ENCODE results near the gene IL2RG.
A peak's percentile ranks its signal among the peaks of the same experiment; 100 is the strongest.

The IL2RG gene

GRCh38 chrX:71107762-71108360 lies 3.5 kb downstream of the IL2RG start:
- peak; percentile 69 for DNase-seq

- DNase-seq: no peak
Measured at GRCh38 chrX:71107245-71107644, 4.1 kb downstream of the IL2RG start.

- DNase-seq: peak; percentile 72
Measured at GRCh38 chrX:71106427-71106826, 5.0 kb downstream of the IL2RG start, which contains the start of gene CXorf65. TSS of gene CXorf65 (minus strand) at chrX:71106740. CDS start at chrX:71106556, 184 bp downstream.

- no peak for DNase-seq
Measured at GRCh38 chrX:71105628-71106027, 5.7 kb downstream of the IL2RG start.

DNA sequence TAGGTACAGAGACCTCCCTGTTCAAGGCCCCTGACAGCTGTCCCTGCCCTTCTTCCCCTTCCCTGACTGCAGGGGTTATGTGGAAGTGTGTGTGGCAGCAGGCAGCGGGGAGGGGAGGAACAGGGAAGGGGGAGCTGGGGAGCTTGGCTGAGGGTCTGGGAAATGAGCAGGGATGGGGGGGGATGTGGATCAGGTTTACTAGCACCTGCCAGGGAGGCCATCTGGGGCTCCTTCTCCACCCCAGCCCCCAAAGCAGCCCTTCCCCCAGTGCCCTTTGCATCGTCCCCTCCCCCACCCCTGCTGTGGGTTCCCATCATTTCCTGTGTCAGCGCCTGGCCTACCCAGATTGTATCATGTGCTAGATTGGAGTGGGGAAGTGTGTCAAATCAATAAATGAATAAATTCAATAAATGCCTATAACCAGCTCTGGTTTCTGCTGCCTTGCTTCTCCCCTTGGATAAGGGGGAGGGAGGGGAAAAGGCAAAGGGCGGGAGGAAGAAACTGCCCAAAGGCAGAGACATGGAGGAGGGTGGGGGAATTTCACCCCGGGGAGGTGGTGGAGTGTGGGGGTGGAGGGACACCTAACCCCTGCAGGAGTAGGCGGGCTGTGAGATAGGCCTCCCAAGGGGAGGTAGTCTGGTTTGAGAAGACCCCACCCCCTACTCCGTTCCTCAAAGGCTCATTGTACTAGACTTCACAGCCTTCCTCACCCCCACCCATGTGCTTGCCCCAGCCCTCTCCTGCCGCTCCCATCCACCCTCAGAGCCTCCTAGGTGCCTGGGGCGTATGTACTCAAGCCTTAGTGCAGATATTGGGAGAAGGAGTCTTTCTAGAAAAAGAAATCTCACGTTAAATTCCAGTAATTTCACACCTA lies 8.0 kb downstream of the IL2RG start:
- DNase-seq: peak; percentile 74

- no peak for DNase-seq
Measured at GRCh38 chrX:71102292-71102691, 9.1 kb downstream of the IL2RG start.

DNA sequence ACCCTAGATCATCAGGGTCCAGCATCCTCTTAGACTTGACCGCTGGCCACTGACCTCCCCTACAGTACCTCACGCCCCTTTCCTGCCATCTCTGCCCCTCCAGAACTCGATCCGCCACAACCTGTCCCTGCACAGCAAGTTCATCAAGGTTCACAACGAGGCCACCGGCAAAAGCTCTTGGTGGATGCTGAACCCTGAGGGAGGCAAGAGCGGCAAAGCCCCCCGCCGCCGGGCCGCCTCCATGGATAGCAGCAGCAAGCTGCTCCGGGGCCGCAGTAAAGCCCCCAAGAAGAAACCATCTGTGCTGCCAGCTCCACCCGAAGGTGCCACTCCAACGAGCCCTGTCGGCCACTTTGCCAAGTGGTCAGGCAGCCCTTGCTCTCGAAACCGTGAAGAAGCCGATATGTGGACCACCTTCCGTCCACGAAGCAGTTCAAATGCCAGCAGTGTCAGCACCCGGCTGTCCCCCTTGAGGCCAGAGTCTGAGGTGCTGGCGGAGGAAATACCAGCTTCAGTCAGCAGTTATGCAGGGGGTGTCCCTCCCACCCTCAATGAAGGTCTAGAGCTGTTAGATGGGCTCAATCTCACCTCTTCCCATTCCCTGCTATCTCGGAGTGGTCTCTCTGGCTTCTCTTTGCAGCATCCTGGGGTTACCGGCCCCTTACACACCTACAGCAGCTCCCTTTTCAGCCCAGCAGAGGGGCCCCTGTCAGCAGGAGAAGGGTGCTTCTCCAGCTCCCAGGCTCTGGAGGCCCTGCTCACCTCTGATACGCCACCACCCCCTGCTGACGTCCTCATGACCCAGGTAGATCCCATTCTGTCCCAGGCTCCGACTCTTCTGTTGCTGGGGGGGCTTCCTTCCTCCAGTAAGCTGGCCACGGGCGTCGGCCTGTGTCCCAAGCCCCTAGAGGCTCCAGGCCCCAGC lies 10.5 kb downstream of the IL2RG start:
- no peak for DNase-seq

GRCh38 chrX:71099736-71100135 lies 11.6 kb downstream of the IL2RG start:
- DNase-seq: no peak

DNA sequence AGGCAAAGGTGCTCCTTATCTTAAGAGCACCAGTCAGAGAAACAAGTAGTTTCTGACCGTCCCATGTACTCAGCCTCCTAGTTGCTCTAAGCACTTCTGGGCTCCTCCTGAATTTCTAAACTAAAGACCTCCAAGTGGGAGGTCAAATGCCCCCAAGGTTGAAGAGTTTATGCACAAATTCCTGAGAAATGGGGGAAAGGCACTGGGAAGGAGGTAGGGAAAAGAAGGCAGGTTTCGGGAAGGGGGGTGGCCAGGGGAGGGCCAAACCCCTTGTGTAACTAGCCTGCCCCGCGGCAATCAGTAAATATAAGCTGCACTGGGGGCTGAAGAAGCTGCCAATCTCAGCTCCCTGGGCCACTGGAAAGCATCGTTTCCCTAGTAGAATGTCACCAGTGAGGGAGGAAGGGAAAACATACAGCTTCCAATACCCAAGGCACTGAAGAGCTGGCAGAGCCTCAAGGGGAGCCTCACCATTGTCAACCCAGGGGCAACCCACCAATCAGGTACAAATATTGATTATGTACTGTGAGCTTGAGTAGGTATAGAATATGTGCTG lies 12.3 kb downstream of the IL2RG start:
- no peak for DNase-seq

DNA sequence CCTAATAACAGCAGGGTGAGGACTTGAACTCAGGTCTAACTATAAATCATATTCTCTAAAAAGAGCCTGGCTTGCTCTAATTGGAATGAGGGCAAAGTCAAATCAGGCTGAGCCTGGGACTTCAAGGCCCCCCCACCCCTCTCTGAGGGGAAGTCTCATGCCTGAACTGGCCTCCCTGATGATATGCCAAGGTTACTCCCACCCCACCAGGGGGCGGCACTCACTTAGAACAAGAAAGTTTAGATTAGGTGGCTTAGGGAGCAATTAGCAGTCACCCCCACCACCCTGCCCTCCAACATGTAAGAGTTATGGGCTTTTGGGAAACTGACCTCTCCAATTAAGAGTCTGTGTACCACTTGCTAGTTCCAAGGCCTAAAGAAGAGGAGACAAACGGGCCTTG lies 13.1 kb downstream of the IL2RG start:
- peak; percentile 75 for DNase-seq

GRCh38 chrX:71096760-71097032 lies 14.7 kb downstream of the IL2RG start:
- DNase-seq: no peak

GRCh38 chrX:71095981-71096759 lies 15.2 kb downstream of the IL2RG start:
- DNase-seq: no peak

DNA sequence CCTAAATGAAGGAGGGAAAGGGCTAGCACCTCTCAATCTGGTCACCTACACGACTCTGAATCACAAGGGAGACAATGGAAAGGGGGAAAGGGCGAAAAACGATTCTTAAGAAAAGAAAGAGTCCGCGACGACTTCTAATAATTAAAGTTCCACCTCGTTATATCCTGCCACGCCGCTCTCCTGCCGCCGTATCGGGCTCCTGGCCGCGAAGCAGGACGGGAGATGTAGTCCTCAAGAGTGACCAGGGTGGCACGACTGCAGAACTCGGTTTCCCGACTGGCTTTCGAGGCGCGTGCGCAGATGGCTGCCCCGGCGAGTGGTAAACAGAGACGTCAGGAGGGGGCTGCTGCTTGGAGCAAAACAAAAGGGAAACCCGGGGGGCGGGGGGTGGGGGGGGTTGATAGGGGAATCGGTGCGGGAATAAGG lies 15.8 kb downstream of the IL2RG start, which contains the start of gene FOXO4:
Gene FOXO4, plus strand, starts transcription at position 297 of the 426 bp plus-strand sequence. CDS start 678 bp downstream, outside the sequence.
- DNase-seq: peak; percentile 93

DNA sequence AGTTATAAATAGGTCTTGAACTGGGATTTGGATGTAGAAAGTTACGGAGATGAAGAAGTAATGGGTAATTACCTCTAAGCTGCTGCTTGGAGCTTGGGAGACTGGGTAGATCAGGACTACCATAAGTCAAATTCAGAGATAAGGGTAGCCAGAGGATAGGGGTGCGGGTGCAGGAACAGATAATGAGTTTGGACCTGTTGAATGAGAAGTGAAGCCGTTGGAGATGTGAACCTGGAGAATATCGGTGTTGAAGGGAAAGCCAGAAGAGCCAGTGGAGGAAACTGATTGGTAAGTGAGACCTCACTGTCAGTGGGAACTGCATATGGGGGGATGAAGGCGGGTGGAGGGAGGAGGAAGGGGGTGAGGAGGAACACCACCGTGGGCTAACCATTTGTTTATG lies 16.3 kb downstream of the IL2RG start:
- DNase-seq: no peak

GRCh38 chrX:71091263-71091662 lies 20.1 kb downstream of the IL2RG start:
- DNase-seq: no peak

- no peak for DNase-seq
Measured at GRCh38 chrX:71085900-71086299, 25.5 kb downstream of the IL2RG start.

GRCh38 chrX:71082822-71083221 lies 28.6 kb downstream of the IL2RG start:
- no peak for DNase-seq

DNA sequence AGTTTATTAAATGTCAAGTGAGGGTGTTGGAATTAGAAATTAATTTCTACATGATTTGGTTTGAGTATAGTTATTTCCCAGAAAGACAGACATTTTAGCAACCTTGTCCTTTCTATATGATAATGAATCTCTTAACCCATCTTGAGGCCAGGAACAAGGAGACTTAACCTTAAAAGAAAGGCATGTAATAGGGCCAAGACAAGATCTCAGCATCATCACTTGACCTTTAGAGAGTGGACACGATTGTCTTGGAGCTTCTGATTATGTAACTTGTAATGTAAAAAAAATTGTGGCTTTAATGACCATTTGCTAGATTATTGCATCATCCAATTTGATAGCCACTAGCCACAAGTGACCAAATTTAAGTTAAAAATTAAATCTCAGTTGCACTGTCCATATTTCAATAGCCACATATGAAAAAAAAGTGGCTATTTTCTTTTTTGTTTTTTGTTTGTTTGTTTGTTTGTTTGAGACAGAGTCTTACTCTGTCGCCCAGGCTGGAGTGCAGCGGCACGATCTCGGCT lies 29.2 kb downstream of the IL2RG start:
- no peak for DNase-seq

DNA sequence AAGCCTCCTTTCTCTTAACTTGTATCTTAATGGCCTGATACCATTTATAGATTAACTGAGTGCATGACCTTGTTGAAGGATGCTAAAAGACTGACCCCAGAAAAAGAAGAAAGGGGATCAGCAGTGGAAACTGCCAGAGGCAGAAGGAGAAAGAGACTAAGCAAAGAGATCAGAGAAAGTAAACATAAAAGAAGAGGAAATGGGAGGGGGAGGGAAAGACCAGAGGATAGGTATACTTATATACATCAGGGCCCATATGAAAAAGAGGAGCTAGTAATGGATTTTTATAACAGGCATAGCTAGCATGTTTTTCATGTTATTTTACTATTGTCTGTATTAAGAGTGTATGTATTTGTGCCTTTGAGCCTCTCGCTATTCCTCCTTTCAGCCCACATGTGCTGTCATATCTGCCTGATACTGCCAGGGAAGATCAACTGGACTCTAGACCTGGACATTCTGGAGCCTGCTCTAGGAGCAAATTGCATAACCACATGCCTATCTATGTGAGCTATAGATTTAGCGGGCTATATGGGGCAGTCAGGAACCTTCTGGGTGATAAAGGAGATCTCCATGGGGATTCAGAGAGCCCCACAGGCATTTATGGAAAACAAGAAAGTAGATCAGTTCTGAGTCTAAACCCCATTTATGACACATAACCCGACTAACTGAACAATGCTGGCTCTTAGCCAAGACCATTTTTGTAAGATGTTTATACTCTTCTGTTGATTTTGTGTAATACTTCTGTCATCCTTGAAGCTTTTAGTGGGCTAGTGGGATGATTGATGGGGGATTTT lies 29.9 kb downstream of the IL2RG start:
- no peak for DNase-seq

DNA sequence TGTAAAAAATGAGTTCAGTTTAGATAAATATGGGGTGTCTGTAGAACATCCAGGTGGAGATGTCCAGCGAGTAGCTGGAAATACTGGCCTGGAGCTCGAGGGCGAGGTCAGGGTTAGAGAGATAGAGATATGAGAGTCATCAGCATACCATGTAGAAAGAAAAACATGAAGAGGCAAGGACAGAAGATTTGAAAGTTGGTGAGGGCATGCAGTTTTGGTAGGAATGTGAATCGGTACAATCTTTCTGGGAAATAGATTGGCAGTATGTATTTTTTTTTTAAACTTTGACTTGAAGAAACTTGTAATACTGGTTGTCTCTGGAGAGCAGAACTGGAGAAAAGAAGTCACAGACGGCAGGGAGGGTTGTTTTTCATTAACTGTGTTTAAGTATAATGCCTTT lies 40.8 kb downstream of the IL2RG start:
- DNase-seq: no peak

Measured in activated CD4-positive, alpha-beta T cell treated with anti-CD3 and anti-CD28 coated beads, Interleukin-10, Interleukin-2, amounts not matched to agents 100 ng/mL and 50 ng/mL, durations not matched to agents 16 hours and 8 hours (primary cell).